GM21360 (cell line): ENCODE results near the gene PDE10A.
A peak's percentile ranks its signal among the peaks of the same experiment; 100 is the strongest.
"Not testable (repeated sequence)": the region's sequence is repeated elsewhere in the genome, so short reads cannot be mapped to it uniquely, and the experiment has no call there.

Source experiments
- ATAC-seq: cut with Tn5 transposase; IDR thresholded peaks from one replicate; pipeline ENCODE4 v1.9.1; 2021; ENCODE audit warnings: mild to moderate bottlenecking, moderate library complexity; ENCODE audit not compliant: unreplicated experiment

The PDE10A gene

GRCh38 chr6:165558097-165558496 is 104.9 kb downstream of the PDE10A start:
- not testable (repeated sequence) for ATAC-seq

- ATAC-seq: no peak
These were observed 105.4 kb downstream of the PDE10A start for GRCh38 chr6:165557674-165558073.

- no peak for ATAC-seq
These were observed 106.8 kb downstream of the PDE10A start for GRCh38 chr6:165556116-165556843.

GRCh38 chr6:165554644-165555043 is 108.4 kb downstream of the PDE10A start:
- ATAC-seq: not testable (repeated sequence)

- no peak for ATAC-seq
These were observed 110.7 kb downstream of the PDE10A start for GRCh38 chr6:165552248-165552736.

- no peak for ATAC-seq
These were observed 111.2 kb downstream of the PDE10A start for GRCh38 chr6:165551828-165552227.

- no peak for ATAC-seq
These were observed 114.6 kb downstream of the PDE10A start for GRCh38 chr6:165548450-165548849.

- ATAC-seq: no peak
These were observed 117.2 kb downstream of the PDE10A start for GRCh38 chr6:165545806-165546205.

- ATAC-seq: no peak
These were observed 119.3 kb downstream of the PDE10A start for GRCh38 chr6:165543781-165544180.

GRCh38 chr6:165536911-165537310 is 126.1 kb downstream of the PDE10A start:
- no peak for ATAC-seq

- ATAC-seq: no peak
These were observed 143.7 kb downstream of the PDE10A start for GRCh38 chr6:165519316-165519715.

GRCh38 chr6:165515963-165516624 is 146.9 kb downstream of the PDE10A start:
- no peak for ATAC-seq

- ATAC-seq: no peak
These were observed 148.4 kb downstream of the PDE10A start for GRCh38 chr6:165514621-165515020.

- ATAC-seq: peak; percentile 95
These were observed 151.2 kb downstream of the PDE10A start for GRCh38 chr6:165511807-165512206.

- no peak for ATAC-seq
These were observed 154.6 kb downstream of the PDE10A start for GRCh38 chr6:165508321-165508869.

- ATAC-seq: no peak
These were observed 156.4 kb downstream of the PDE10A start for GRCh38 chr6:165506657-165507056.

- not testable (repeated sequence) for ATAC-seq
These were observed 162.7 kb downstream of the PDE10A start for GRCh38 chr6:165500214-165500907.

GRCh38 chr6:165497472-165497871 is 165.6 kb downstream of the PDE10A start:
- no peak for ATAC-seq

- ATAC-seq: no peak
These were observed 174.3 kb downstream of the PDE10A start for GRCh38 chr6:165488624-165489295.

- ATAC-seq: no peak
These were observed 175.1 kb downstream of the PDE10A start for GRCh38 chr6:165487950-165488349.

- no peak for ATAC-seq
These were observed 175.7 kb downstream of the PDE10A start for GRCh38 chr6:165487347-165487746.
